Mucosa of descending colon (tissue), 3 donors: Measurements from ENCODE around the gene SCN1A. TPM values are rescaled to one million over a fixed set of nuclear protein-coding genes. Genes with fewer than 3 reads are reported as not detected.

Experiments used
- ATAC-seq: fragments of 200-7000 bp; cut with Tn5 transposase; one replicate; pipeline ENCODE4 v1.9.1; 2020; ENCODE audit warnings: mild to moderate bottlenecking, moderate library complexity
- DNase-seq, 3 donors: peaks; one replicate each; pipeline ENCODE4 v3.0.0-alpha.2; 2020
- H3K36me3 ChIP-seq: fragments of 200-600 bp; one replicate; pipeline ENCODE4 v1.8.0; 2021; ENCODE audit warnings: low read depth, mild to moderate bottlenecking
- H3K4me1 ChIP-seq: fragments of 200-600 bp; one replicate; pipeline ENCODE4 v1.8.0; 2021; ENCODE audit warnings: low read depth, mild to moderate bottlenecking
- H3K4me3 ChIP-seq: fragments of 200-600 bp; one replicate; pipeline ENCODE4 v1.8.0; 2021; ENCODE audit warnings: mild to moderate bottlenecking
- H3K9me3 ChIP-seq: fragments of 200-600 bp; one replicate; pipeline ENCODE4 v1.8.0; 2021; ENCODE audit warnings: mild to moderate bottlenecking
- intact Hi-C, 2 donors: fragments of 100-400 bp; cut with DNase I in 1 of 2; cut with micrococcal nuclease in 1 of 2; formaldehyde crosslinking; loops; one replicate each; pipeline versions ENCODE4 v1.11.0 to v1.11.1; 2022; cut with DNase I, micrococcal nuclease
- total RNA-seq, 3 donors: library from RNA; stranded (reverse); fragmentation: NEBNext Ultra II Directional in 2 of 3; extraction: Animal tissue kit (Norgen Biotek cat#: 25700) in 2 of 3; gene quantifications; one replicate each; pipeline versions ENCODE4 v1.2.1 to v1.2.4, GENCODE V29; 2021 to 2023
- TF ChIP-seq, protein P1 (sequence below): fragments of 200-600 bp; IDR thresholded peaks from one replicate; pipeline ENCODE4 v1.8.0; 2022; ENCODE audit warnings: antibody characterized with exemption, mild to moderate bottlenecking
- donor health status: DM: no; HTN: no; CAD: no; lungs with moderate emphysema.
- donor health status: DM: no; HTN: no; CAD: no.
- donor health status: DM: no; HTN: yes; CAD: no.

SCN1A gene
- total RNA-seq, 3 donors from 2014 or later, result 0.82 TPM; not detected in 2

DNA sequence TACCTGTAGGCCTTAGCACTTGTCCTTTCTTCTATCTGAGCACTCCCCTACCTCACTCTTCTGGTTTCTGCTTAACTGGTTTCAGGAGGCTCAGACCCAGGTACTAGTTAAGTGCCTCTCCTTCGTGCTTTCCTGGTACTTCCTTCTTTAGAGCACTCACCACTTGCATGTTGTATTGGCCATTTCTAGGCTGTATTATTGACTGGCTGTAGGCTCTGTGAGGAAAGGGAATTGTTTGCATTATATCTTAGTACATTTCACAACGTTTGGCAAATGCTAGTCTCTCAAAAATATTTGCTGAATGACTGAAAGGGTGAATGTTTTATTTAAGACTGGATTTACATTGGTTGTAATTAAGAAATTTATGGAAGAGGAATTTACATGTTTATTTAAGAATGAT, 36.0 kb upstream of the SCN1A start:
- Histone ChIP-seq H3K9me3 (no peaks in the 10 kb centered on the region), H3K4me1 (no peaks in the 10 kb centered on the region), H3K36me3 (no peaks in the 10 kb centered on the region), H3K4me3 (no peak overlapping the region)
- TF ChIP-seq, protein P1, sequence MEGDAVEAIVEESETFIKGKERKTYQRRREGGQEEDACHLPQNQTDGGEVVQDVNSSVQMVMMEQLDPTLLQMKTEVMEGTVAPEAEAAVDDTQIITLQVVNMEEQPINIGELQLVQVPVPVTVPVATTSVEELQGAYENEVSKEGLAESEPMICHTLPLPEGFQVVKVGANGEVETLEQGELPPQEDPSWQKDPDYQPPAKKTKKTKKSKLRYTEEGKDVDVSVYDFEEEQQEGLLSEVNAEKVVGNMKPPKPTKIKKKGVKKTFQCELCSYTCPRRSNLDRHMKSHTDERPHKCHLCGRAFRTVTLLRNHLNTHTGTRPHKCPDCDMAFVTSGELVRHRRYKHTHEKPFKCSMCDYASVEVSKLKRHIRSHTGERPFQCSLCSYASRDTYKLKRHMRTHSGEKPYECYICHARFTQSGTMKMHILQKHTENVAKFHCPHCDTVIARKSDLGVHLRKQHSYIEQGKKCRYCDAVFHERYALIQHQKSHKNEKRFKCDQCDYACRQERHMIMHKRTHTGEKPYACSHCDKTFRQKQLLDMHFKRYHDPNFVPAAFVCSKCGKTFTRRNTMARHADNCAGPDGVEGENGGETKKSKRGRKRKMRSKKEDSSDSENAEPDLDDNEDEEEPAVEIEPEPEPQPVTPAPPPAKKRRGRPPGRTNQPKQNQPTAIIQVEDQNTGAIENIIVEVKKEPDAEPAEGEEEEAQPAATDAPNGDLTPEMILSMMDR, result no peak
- ATAC-seq, result no peak
- DNase-seq, result no peak
- intact Hi-C loops, result no loop called here

DNA sequence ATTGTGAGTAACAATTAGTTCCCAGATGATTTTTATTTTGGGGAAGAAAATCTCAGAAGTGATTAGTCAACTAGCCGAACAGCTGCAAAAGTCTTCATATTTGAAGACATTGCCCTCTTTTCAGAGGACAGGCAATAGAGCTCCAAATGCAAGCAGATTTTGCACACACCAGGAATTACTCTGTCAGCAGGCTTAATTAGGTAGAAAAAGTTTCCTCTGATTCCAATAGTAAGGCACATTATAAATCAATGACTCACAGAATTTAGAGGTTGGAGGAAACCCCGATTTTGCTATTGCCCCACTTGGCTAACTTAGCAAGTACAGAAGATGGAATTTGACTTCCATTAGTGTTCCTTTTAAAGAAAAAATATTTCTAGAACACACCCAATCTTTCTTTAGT, 30.7 kb upstream of the SCN1A start:
- DNase-seq (no peak), ATAC-seq (no peak)
- intact Hi-C loops, result no loop called here
- TF ChIP-seq, protein P1, result no peak
- H3K4me3 ChIP-seq, result no peak overlapping the region
- H3K9me3 ChIP-seq, result no peaks in the 10 kb centered on the region
- no peaks in the 10 kb centered on the region for H3K36me3 ChIP-seq
- H3K4me1 ChIP-seq, result no peaks in the 10 kb centered on the region

DNA sequence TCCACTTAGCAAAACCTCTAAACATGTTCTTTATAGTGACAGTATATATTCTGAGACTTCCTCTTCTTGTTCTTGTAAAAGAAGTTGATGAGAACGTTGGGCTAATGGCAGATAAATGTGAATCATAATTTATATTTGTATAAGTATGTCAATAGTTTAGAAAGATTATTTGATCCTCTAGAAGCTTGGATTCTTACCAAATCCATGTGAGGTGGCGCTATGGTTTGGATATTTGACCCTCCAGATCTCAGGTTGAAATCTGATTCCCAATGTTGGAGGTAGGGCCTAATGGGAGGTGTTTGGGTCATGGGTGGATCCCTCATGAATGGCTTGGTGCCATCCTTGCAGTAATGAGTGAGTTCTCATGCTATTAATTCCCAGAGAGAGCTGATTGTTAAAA, 29.8 kb upstream of the SCN1A start:
- TF ChIP-seq, protein P1, result no peak
- ATAC-seq, result no peak

GRCh38 chr2:166156985-166157490, 29.2 kb upstream of the SCN1A start:
- no peaks in the 10 kb centered on the region for H3K4me1 ChIP-seq
- H3K36me3 ChIP-seq, result no peaks in the 10 kb centered on the region
- no peak overlapping the region for H3K4me3 ChIP-seq
- DNase-seq, result no peak
- H3K9me3 ChIP-seq, result no peaks in the 10 kb centered on the region
- intact Hi-C loops, result no loop called here
- no peak for ATAC-seq
- TF ChIP-seq, protein P1, result no peak

More for the DNA sequence above, 29.8 kb upstream of the SCN1A start:
- no peak for DNase-seq
- Histone ChIP-seq H3K9me3 (no peaks in the 10 kb centered on the region), H3K36me3 (no peaks in the 10 kb centered on the region), H3K4me3 (no peak overlapping the region), H3K4me1 (no peaks in the 10 kb centered on the region)
- intact Hi-C loops, result no loop called here

- no peaks in the 10 kb centered on the region for H3K9me3 ChIP-seq
- intact Hi-C loops, result no loop called here
- ATAC-seq, result no peak
- H3K36me3 ChIP-seq, result no peaks in the 10 kb centered on the region
- H3K4me1 ChIP-seq, result no peaks in the 10 kb centered on the region
- no peak for DNase-seq
- no peak overlapping the region for H3K4me3 ChIP-seq
- TF ChIP-seq, protein P1, result no peak
Observed at GRCh38 chr2:166155589-166155988, 27.8 kb upstream of the SCN1A start.
